IMR-90 (cell line): ENCODE results near the gene OR6X1. TPM values are rescaled to one million over a fixed set of nuclear protein-coding genes. Genes with fewer than 3 reads are reported as not detected.

Experiments used
- ATAC-seq: fragments of 200-7000 bp; cut with Tn5 transposase; 2 replicates; pipeline ENCODE4 v1.9.1; 2020; ENCODE audit warnings: low read depth, mild to moderate bottlenecking, moderate library complexity
- BruUV-seq: library from RNA; stranded (reverse); fragments of 400-500 nt; replicated peaks from 2 replicates; lab custom pipeline; 2021; lab: Mats Ljungman, UMichigan
- CTCF ChIA-PET: fragments of 300-600 bp; formaldehyde crosslinking; extraction: SDS; loops from one replicate; lab custom pipeline; 2021; ENCODE audit warnings: antibody characterized with exemption; lab: Yijun Ruan, JAX
- POLR2A ChIA-PET: fragments of 300-600 bp; sonication (Branson Sonifier 250); formaldehyde crosslinking; loops from one replicate; lab custom pipeline; 2022; ENCODE audit warnings: antibody characterized with exemption; ENCODE audit not compliant: unreplicated experiment; lab: Charles Lee
- DNase-seq: peaks from one replicate; pipeline ENCODE4 v3.0.0; 2013
- H2AFZ ChIP-seq: replicated peaks from 2 replicates; pipeline ENCODE3; 2013; ENCODE audit warnings: low read length, mild to moderate bottlenecking; ENCODE audit not compliant: poor library complexity
- H2AK5ac ChIP-seq: 2 replicates; pipeline ENCODE4 v1.6.1; 2013; ENCODE audit warnings: low read depth, low read length, inconsistent platforms
- H2AK9ac ChIP-seq: replicated peaks from 2 replicates; pipeline ENCODE3; 2013; ENCODE audit warnings: mild to moderate bottlenecking, low read depth, low read length, moderate library complexity; ENCODE audit not compliant: poor library complexity
- H2BK120ac ChIP-seq: 2 replicates; pipeline ENCODE4 v1.6.1; 2013; ENCODE audit warnings: low read depth, low read length, inconsistent platforms
- H2BK15ac ChIP-seq: 3 replicates; pipeline ENCODE4 v1.6.1; 2013; ENCODE audit warnings: low read depth, low read length, inconsistent platforms
- H2BK20ac ChIP-seq: 2 replicates; pipeline ENCODE4 v1.6.1; 2013; ENCODE audit warnings: low read depth, mild to moderate bottlenecking, inconsistent platforms, low read length, moderate library complexity
- H2BK5ac ChIP-seq: 2 replicates; pipeline ENCODE4 v1.6.1; 2013; ENCODE audit warnings: mild to moderate bottlenecking, low read depth, low read length, inconsistent platforms; ENCODE audit not compliant: poor library complexity, severe bottlenecking
- H3K14ac ChIP-seq: replicated peaks from 2 replicates; pipeline ENCODE4 v1.6.1; 2013; ENCODE audit warnings: low read depth, low read length, inconsistent platforms
- H3K18ac ChIP-seq: 2 replicates; pipeline ENCODE4 v1.6.1; 2013; ENCODE audit warnings: low read depth, low read length, control low read depth
- H3K23ac ChIP-seq: 2 replicates; pipeline ENCODE4 v1.6.1; 2013; ENCODE audit warnings: low read depth, low read length, inconsistent platforms
- H3K27ac ChIP-seq: 2 replicates; pipeline ENCODE4 v1.5.1; 2013; ENCODE audit warnings: mild to moderate bottlenecking, control low read depth, low read length; ENCODE audit not compliant: insufficient read depth
- H3K27me3 ChIP-seq: 2 replicates; pipeline ENCODE4 v1.6.1; 2013; ENCODE audit warnings: low read length; ENCODE audit not compliant: control insufficient read depth, insufficient read depth
- H3K36me3 ChIP-seq: 2 replicates; pipeline ENCODE4 v1.6.1; 2013; ENCODE audit warnings: low read length, mixed read lengths; ENCODE audit not compliant: control insufficient read depth, insufficient read depth
- H3K4ac ChIP-seq: 2 replicates; pipeline ENCODE4 v1.6.1; 2013; ENCODE audit warnings: low read depth, low read length, inconsistent platforms
- H3K4me1 ChIP-seq: 2 replicates; pipeline ENCODE4 v1.6.1; 2013; ENCODE audit warnings: low read length, mixed read lengths; ENCODE audit not compliant: control insufficient read depth, insufficient read depth
- H3K4me2 ChIP-seq: 2 replicates; pipeline ENCODE4 v1.6.1; 2013; ENCODE audit warnings: low read depth, mild to moderate bottlenecking, control low read depth, low read length, moderate library complexity
- H3K4me3 ChIP-seq: 2 replicates; pipeline ENCODE4 v1.5.1; 2013; ENCODE audit warnings: low read depth, mild to moderate bottlenecking, control low read depth, low read length, moderate library complexity; ENCODE audit not compliant: insufficient read depth
- H3K56ac ChIP-seq: 2 replicates; pipeline ENCODE4 v1.6.1; 2013; ENCODE audit warnings: low read length, inconsistent platforms; ENCODE audit not compliant: insufficient read depth; ENCODE audit errors: extremely low read depth
- H3K79me1 ChIP-seq, 2 experiments: 2 replicates each; pipeline ENCODE4 v1.6.1; 2013; ENCODE audit warnings: low read length in 2 of 2, inconsistent platforms in 1 of 2, low read depth in 1 of 2
- H3K9ac ChIP-seq: 2 replicates; pipeline ENCODE4 v1.6.1; 2013; ENCODE audit warnings: low read depth, low read length, control low read depth
- H3K9me1 ChIP-seq: 2 replicates; pipeline ENCODE4 v1.6.1; 2013; ENCODE audit warnings: low read length, inconsistent platforms; ENCODE audit not compliant: insufficient read depth
- H3K9me3 ChIP-seq: 2 replicates; pipeline ENCODE4 v1.6.1; 2013; ENCODE audit warnings: low read length; ENCODE audit not compliant: control insufficient read depth, insufficient read depth
- H4K20me1 ChIP-seq: 2 replicates; pipeline ENCODE4 v1.6.1; 2013; ENCODE audit warnings: low read length, inconsistent platforms; ENCODE audit not compliant: insufficient read depth
- H4K5ac ChIP-seq: 2 replicates; pipeline ENCODE4 v1.6.1; 2013; ENCODE audit warnings: mild to moderate bottlenecking, low read depth, low read length, control low read depth
- H4K8ac ChIP-seq, 2 experiments: 2 replicates each; pipeline ENCODE4 v1.6.1; 2013; ENCODE audit warnings: low read depth in 2 of 2, low read length in 2 of 2, control low read depth in 1 of 2, inconsistent platforms in 1 of 2
- H4K91ac ChIP-seq: 2 replicates; pipeline ENCODE4 v1.6.1; 2013; ENCODE audit warnings: low read depth, low read length, inconsistent platforms; ENCODE audit not compliant: insufficient read depth
- CEBPB ChIP-seq: IDR thresholded peaks from 2 replicates; pipeline ENCODE4 v1.6.1; 2012; ENCODE audit warnings: low read depth, low read length, improper control_type of control experiment
- RFX5 ChIP-seq: IDR thresholded peaks from 2 replicates; pipeline ENCODE4 v1.8.0; 2012; ENCODE audit warnings: low read depth, mild to moderate bottlenecking, low read length, moderate library complexity
- WGBS, 2 experiments: methylation state at CpG; one replicate each; pipeline versions ENCODE4 v1.1.5 to v1.1.7; 2013; ENCODE audit warnings: missing lambda C conversion rate in 2 of 2; ENCODE audit not compliant: insufficient read length in 1 of 2; ENCODE audit errors: extremely low coverage in 2 of 2; 5-methylcytosine and 5-hydroxymethylcytosine counted together
- dilution Hi-C: fragments of 300-500 bp; cut with HindIII; formaldehyde crosslinking; loops from one replicate; pipeline ENCODE4 v1.14.3; 2018; ENCODE audit warnings: low sequenced_read_pairs; ENCODE audit not compliant: unreplicated experiment
- in situ Hi-C: fragments of 300-500 bp; cut with MboI; formaldehyde crosslinking; loops from 3 replicates; pipeline ENCODE4 v1.14.3; 2019; ENCODE audit warnings: low sequenced_read_pairs, inconsistent platforms, mixed read lengths
- intact Hi-C: fragments of 100-400 bp; cut with micrococcal nuclease; formaldehyde crosslinking; loops from 2 replicates; pipeline ENCODE4 v1.10.0; 2022
- polyA plus RNA-seq, 3 experiments: library from polyadenylated mRNA; depleted of rRNA; stranded (reverse); fragments of >200 nt; gene quantifications; 2 replicates each; pipeline ENCODE4 v1.2.3, GENCODE V29; 2012; ENCODE audit warnings: low replicate concordance in 1 of 3
- total RNA-seq: library from RNA; depleted of rRNA; stranded (reverse); fragments of >200 nt; gene quantifications from 2 replicates; pipeline ENCODE4 v1.2.3, GENCODE V29; 2012

Gene OR6X1
- total and polyA plus RNA-seq, 2 of the 4 experiments (the other 2 are of a cell fraction), result not detected

DNA sequence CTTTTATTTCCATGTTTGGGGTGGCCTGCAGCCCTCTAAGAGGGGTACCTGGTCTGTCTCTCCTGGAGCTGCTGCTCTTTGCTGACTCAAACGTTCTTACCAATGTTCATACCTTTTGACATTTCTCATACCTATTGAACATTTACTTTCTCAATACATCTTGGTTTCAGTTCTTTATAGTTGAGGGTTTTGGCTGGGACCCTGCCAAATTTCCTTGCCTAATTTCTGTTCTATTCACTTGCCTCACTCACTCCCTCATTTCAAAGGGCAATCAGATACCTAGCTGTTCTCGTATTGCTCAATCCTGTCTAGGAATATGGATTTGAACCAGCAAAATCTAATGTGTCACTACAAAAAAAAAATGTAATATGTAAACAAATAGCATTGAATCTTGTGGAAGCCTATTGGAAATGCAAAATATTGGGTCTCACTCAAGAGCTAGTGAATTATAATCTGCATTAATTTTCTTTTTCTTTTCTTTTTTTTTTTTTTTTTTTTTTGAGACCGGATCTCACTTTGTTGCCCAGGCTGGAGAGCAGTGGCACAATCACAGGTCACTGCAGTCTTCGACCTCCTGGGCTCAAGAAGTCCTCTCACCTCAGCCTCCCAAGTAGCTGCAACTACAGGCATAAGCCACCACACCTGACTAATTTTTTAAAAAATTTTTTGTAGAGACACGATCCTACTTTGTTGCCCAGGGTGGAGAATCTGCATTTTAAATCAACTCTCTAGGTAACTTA, 44.4 kb upstream of the OR6X1 start:
- H2BK15ac ChIP-seq, result no peak overlapping the region
- intact Hi-C loops, result no loop called here
- H3K18ac ChIP-seq, result no peak overlapping the region
- CTCF ChIA-PET, result interaction anchor here (0.6 kb wide), 2 partner anchors 70 to 398 kb away, joined by 3 to 6 read pairs; no protein-coding TSS in a partner anchor
- no peaks in the 10 kb centered on the region for H3K36me3 ChIP-seq
- in situ Hi-C loops, result no loop called here
- no peaks in the 10 kb centered on the region for H3K4me1 ChIP-seq
- no peak overlapping the region for H3K14ac ChIP-seq
- no peaks in the 10 kb centered on the region for H3K79me1 ChIP-seq
- no peak overlapping the region for H2AK9ac ChIP-seq
- H2AK5ac ChIP-seq, result no peak overlapping the region
- H2BK5ac ChIP-seq, result no peak overlapping the region
- no CpG with 5 or more reads among the region's 5 CpGs for WGBS, 2 experiments
- no peak overlapping the region for H3K4ac ChIP-seq
- H2AFZ ChIP-seq, result no peak overlapping the region
- ATAC-seq (no peak), DNase-seq (no peak)
- no peak overlapping the region for H3K4me3 ChIP-seq
- H4K20me1 ChIP-seq, result no peaks in the 10 kb centered on the region
- no peaks in the 10 kb centered on the region for H3K9me3 ChIP-seq
- TF ChIP-seq CEBPB (0 out of 2 replicates have a peak, but pooled peaks have one; percentile 1), RFX5 (no peak)
- no peak overlapping the region for H2BK20ac ChIP-seq
- no peak overlapping the region for H3K56ac ChIP-seq
- no peak overlapping the region for H4K8ac ChIP-seq
- H4K91ac ChIP-seq, result no peak overlapping the region
- dilution Hi-C loops, result no loop called here
- no peaks in the 10 kb centered on the region for H3K9me1 ChIP-seq
- POLR2A ChIA-PET, result no interaction called here
- no TSS peak for BruUV-seq
- no peak overlapping the region for H3K9ac ChIP-seq
- H3K27ac ChIP-seq, result no peak overlapping the region
- H3K27me3 ChIP-seq, result no peaks in the 10 kb centered on the region
- H3K23ac ChIP-seq, result no peak overlapping the region
- no peak overlapping the region for H4K5ac ChIP-seq
- H2BK120ac ChIP-seq, result no peak overlapping the region
- H3K4me2 ChIP-seq, result no peak overlapping the region
